Testis (tissue), 3 donors: Measurements from ENCODE around the gene CDH4. TPM values are rescaled to one million over a fixed set of nuclear protein-coding genes. Genes with fewer than 3 reads are reported as not detected.

Source experiments
- DNase-seq: peaks from one replicate; pipeline ENCODE4 v3.0.0-alpha.2; 2019
- H3K27ac ChIP-seq, 2 donors: fragments of 200-600 bp; sonication (generic); one replicate each; pipeline ENCODE4 v1.5.1; 2019
- H3K27me3 ChIP-seq: fragments of 200-600 bp; sonication (generic); one replicate; pipeline ENCODE4 v1.5.1; 2019
- H3K36me3 ChIP-seq: fragments of 200-600 bp; sonication (generic); one replicate; pipeline ENCODE4 v1.5.1; 2017; ENCODE audit warnings: low read depth; ENCODE audit errors: missing control alignments
- H3K4me1 ChIP-seq: fragments of 200-600 bp; sonication (generic); one replicate; pipeline ENCODE4 v1.5.1; 2019
- H3K4me3 ChIP-seq, 2 donors: fragments of 200-600 bp; sonication (generic); one replicate each; pipeline ENCODE4 v1.5.1; 2017 to 2019
- H3K9me3 ChIP-seq: fragments of 200-600 bp; sonication (generic); one replicate; pipeline ENCODE4 v1.5.1; 2017
- CTCF ChIP-seq, 3 experiments: fragments of 450-650 bp in 2 of 3; fragments of 200-600 bp in 1 of 3; sonication (generic) in 1 of 3; IDR thresholded peaks; one replicate each; pipeline ENCODE4 v1.5.1; 2016 to 2019; ENCODE audit warnings: antibody characterized with exemption in 3 of 3, mild to moderate bottlenecking in 2 of 3, moderate library complexity in 1 of 3
- POLR2A ChIP-seq: fragments of 450-650 bp; IDR thresholded peaks from one replicate; pipeline ENCODE4 v1.6.1; 2017; ENCODE audit warnings: antibody characterized with exemption, mild to moderate bottlenecking, moderate library complexity
- WGBS, 2 donors: methylation state at CpG; one replicate each; pipeline ENCODE4 v1.1.5; 2018; 5-methylcytosine and 5-hydroxymethylcytosine counted together
- intact Hi-C: fragments of 100-400 bp; cut with DNase I; formaldehyde crosslinking; loops from one replicate; pipeline ENCODE4 v1.15.1; 2023; ENCODE audit warnings: low total_unique reads
- polyA plus RNA-seq: library from polyadenylated mRNA; stranded (reverse); fragments of 350-450 nt; fragmentation: Illumina TruSeq; extraction: RNeasy Lipid Tissue Mini Kit (QIAGEN cat#74804); gene quantifications from one replicate; pipeline ENCODE4 v1.2.3, GENCODE V29; 2014; ENCODE audit warnings: low read depth, low replicate concordance; ENCODE audit not compliant: insufficient read depth
- total RNA-seq, 2 donors: library from RNA; depleted of rRNA; stranded (reverse); fragments of >200 nt; gene quantifications; one replicate each; pipeline ENCODE4 v1.2.3, GENCODE V29; 2016

CDH4 gene
- total and polyA plus RNA-seq, 3 donors from 2014 or later = 1.4 to 3.3 (median 1.9) TPM

DNA sequence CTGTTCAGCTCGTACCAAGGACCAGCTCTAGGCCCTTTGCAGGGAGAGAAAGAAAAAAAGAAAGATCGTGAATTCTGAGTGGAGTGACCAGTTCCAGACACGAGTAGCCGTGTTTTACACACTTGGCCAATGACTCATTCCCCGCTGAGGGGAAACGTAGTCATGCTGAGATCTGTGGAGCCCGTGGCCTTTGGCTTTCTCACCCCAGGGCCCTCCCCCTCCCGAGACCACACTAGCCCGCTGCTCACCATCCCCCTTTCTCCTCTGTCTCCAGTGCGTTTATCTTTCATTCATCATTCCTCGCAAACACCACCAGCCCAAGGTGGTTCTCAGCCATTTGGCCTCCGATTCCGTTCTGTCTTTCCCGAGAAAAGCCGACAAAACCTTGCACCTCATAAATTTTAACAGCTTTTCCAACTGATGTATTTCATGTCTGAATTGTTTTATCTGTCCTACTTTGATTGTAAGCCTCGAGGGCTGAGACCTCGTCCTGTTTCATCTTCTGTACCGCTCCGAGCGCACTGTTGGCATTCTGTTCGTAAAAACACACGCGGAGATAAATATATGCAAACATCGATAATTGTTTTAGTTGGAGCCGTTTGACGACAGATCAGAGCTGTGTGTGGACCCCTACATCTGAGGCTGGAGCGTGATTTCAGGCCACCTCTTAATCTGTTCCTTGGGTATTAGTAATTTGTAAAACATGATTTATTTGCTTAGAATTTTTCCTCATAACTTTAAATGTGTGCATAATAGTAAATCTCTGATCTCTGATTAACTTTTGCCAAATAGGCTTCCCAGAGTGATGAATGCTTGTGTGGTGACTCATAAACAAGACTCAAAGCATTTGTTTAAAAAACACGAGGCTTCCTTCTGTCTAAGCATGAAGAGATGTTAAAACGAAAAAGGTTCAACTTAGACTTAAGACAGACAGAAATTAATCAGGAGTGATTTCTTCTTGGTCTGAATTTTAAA lies 336.6 kb downstream of the CDH4 start:
- TF ChIP-seq POLR2A (no peak), CTCF (IDR thresholded peaks at IDR 0.05) (no peak)
- H3K27me3 ChIP-seq = no peaks in the 10 kb centered on the region
- H3K9me3 ChIP-seq = no peaks in the 10 kb centered on the region
- no peak for DNase-seq
- 40 to 45% methylated on average over 29 of the region's 29 CpGs for WGBS, 2 donors
- no peaks in the 10 kb centered on the region for H3K36me3 ChIP-seq
- H3K4me1 ChIP-seq = no peaks in the 10 kb centered on the region
- no peak overlapping the region for H3K4me3 ChIP-seq
- H3K27ac ChIP-seq = no peak overlapping the region
- intact Hi-C loops = no loop called here

DNA sequence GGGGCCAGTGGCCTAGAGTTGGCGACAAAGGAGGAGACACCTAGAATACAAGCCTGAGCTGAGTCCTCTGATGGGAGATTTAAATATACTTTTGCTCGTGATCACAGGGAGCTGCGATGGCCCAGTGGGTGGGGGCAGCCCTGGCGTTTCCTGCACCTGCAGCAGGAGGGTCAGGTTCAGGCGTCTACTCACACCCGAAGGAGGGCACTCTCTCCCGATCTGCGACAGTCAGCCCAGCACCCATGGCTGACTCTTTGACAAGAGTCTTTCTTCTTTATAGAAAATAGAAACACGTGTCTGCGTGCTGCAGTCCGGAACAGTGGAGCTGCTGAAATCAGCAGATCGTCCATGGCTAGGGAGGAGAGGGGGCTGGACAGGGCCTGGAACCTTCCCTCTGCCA lies 338.2 kb downstream of the CDH4 start:
- intact Hi-C loops = no loop called here
- Histone ChIP-seq H3K9me3 (no peaks in the 10 kb centered on the region), H3K4me3 (no peak overlapping the region), H3K4me1 (no peaks in the 10 kb centered on the region), H3K27me3 (no peaks in the 10 kb centered on the region), H3K27ac (no peak overlapping the region), H3K36me3 (no peaks in the 10 kb centered on the region)
- no peak for DNase-seq
- 71 to 75% methylated on average over 7 to 12 of the region's 12 CpGs for WGBS, 2 donors
- TF ChIP-seq POLR2A (no peak), CTCF (IDR thresholded peaks at IDR 0.05) (no peak)

- Histone ChIP-seq H3K9me3 (no peaks in the 10 kb centered on the region), H3K36me3 (no peaks in the 10 kb centered on the region), H3K27me3 (no peaks in the 10 kb centered on the region), H3K4me3 (no peak overlapping the region), H3K4me1 (no peaks in the 10 kb centered on the region), H3K27ac (no peak overlapping the region)
- 80 to 82% methylated on average over 7 of the region's 7 CpGs for WGBS, 2 donors
- TF ChIP-seq CTCF (IDR thresholded peaks at IDR 0.05) = no peak
- no peak for TF ChIP-seq POLR2A
- intact Hi-C loops = no loop called here
- no peak for DNase-seq
These were observed 341.5 kb downstream of the CDH4 start for GRCh38 chr20:61593516-61593915.

DNA sequence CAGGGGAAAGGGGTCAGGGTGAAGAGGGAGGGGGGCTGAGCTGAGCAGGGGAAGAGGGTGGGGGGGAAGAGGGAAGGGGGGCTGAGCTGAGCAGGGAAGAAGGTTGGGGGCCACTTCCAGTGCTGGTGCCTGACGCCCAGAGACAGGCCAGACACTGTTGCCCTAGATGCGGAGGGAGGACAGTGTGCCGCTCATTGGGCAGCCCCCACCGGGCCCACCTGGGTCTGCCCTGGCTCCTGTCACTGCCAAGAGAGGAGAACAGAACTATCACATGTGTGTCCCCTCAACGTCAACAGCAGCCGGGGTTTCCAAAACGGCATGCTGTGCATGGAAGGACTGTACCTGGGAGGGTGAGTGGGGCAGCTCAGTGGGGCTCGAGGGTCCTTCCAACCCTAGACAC lies 342.1 kb downstream of the CDH4 start:
- H3K9me3 ChIP-seq = no peaks in the 10 kb centered on the region
- no peak overlapping the region for H3K27ac ChIP-seq
- H3K4me3 ChIP-seq = no peak overlapping the region
- H3K4me1 ChIP-seq = no peaks in the 10 kb centered on the region
- no peaks in the 10 kb centered on the region for H3K27me3 ChIP-seq
- no peaks in the 10 kb centered on the region for H3K36me3 ChIP-seq
- DNase-seq = no peak
- no peak for TF ChIP-seq POLR2A
- TF ChIP-seq CTCF (IDR thresholded peaks at IDR 0.05) = no peak
- intact Hi-C loops = no loop called here
- WGBS, 2 donors = 70 to 80% methylated on average over 8 of the region's 8 CpGs

- no peak for TF ChIP-seq POLR2A
- no peak overlapping the region for H3K27ac ChIP-seq
- H3K27me3 ChIP-seq = no peaks in the 10 kb centered on the region
- no peak overlapping the region for H3K4me3 ChIP-seq
- peaks cover 4% of the 10 kb centered on the region for H3K4me1 ChIP-seq
- intact Hi-C loops = no loop called here
- no peaks in the 10 kb centered on the region for H3K36me3 ChIP-seq
- WGBS, 2 donors = 89% methylated on average over 10 to 13 of the region's 13 CpGs
- no peak for DNase-seq
- H3K9me3 ChIP-seq = no peaks in the 10 kb centered on the region
These were observed 343.2 kb downstream of the CDH4 start for GRCh38 chr20:61595216-61595615.
